ENCODE data around the gene FLT3. TPM values are rescaled to one million over a fixed set of nuclear protein-coding genes. Genes with fewer than 3 reads are reported as not detected.
A peak's percentile ranks its signal among the peaks of the same experiment; 100 is the strongest.
"Not testable (repeated sequence)": the region's sequence is repeated elsewhere in the genome, so short reads cannot be mapped to it uniquely, and the experiment has no call there.

FLT3 gene
- total RNA-seq = not detected

- Mint-ChIP-seq H3K27ac (no peak within 1 kb of the TSS), H3K4me3 (peak within 1 kb of the TSS; percentile 56), H3K27me3 (peaks cover 51% of the 10 kb centered on the region), H3K4me1 (ENCODE audit: low read depth) (peaks cover 8% of the 10 kb centered on the region), H3K9me3 (no peaks in the 10 kb centered on the region), H3K36me3 (ENCODE audit: low read depth) (no peaks in the 10 kb centered on the region)
- intact Hi-C loops (cut with micrococcal nuclease) = no loop called here
- POLR2A ChIA-PET = no interaction called here
- no peak for TF ChIP-seq CTCF (IDR thresholded peaks at IDR 0.05)
- ATAC-seq (peak; percentile 85), DNase-seq (peak; percentile 56)
- CTCF ChIA-PET = no interaction called here
These were observed at the start of gene FLT3 for GRCh38 chr13:28100150-28101121. Gene FLT3 (minus strand): TSS chr13:28100576. CDS start chr13:28100510, 66 bp downstream.

GRCh38 chr13:28147495-28147894 lies 47.1 kb upstream of the FLT3 start:
- TF ChIP-seq CTCF (IDR thresholded peaks at IDR 0.05) = no peak
- ATAC-seq (peak; percentile 65), DNase-seq (no peak)
- Mint-ChIP-seq H3K27me3 (no peaks in the 10 kb centered on the region), H3K4me3 (no peak overlapping the region), H3K36me3 (ENCODE audit: low read depth) (peaks cover 23% of the 10 kb centered on the region), H3K4me1 (ENCODE audit: low read depth) (peaks cover 57% of the 10 kb centered on the region), H3K27ac (no peak overlapping the region), H3K9me3 (no peaks in the 10 kb centered on the region)
- intact Hi-C loops (cut with micrococcal nuclease) = no loop called here
- POLR2A ChIA-PET = interaction anchor here (0.6 to 1.1 kb wide), 2 partner anchors 10 to 319 kb away, joined by 3 read pairs; no protein-coding TSS in a partner anchor
- CTCF ChIA-PET = interaction anchor here (0.6 kb wide), 1 partner anchor 177 kb away, joined by 4 read pairs; no protein-coding TSS in a partner anchor

GRCh38 chr13:28145049-28145448 lies 44.7 kb upstream of the FLT3 start:
- intact Hi-C loops (cut with micrococcal nuclease) = no loop called here
- no peak for TF ChIP-seq CTCF (IDR thresholded peaks at IDR 0.05)
- Mint-ChIP-seq H3K27ac (no peak overlapping the region), H3K4me1 (ENCODE audit: low read depth) (peaks cover 65% of the 10 kb centered on the region), H3K36me3 (ENCODE audit: low read depth) (peaks cover 17% of the 10 kb centered on the region), H3K27me3 (no peaks in the 10 kb centered on the region), H3K9me3 (no peaks in the 10 kb centered on the region), H3K4me3 (no peak overlapping the region)
- ATAC-seq (no peak), DNase-seq (no peak)
- ChIA-PET CTCF (interaction anchor here (0.6 kb wide), 1 partner anchor 11 kb away, joined by 3 read pairs; no protein-coding TSS in a partner anchor), POLR2A (interaction anchor here (0.6 kb wide), 1 partner anchor 44 kb away, joined by 3 read pairs; no protein-coding TSS in a partner anchor)

- H3K9me3 Mint-ChIP-seq; POLR2A ChIA-PET; H3K27me3 Mint-ChIP-seq; intact Hi-C loops (cut with micrococcal nuclease); DNase-seq; ATAC-seq: not testable (repeated sequence)
- Mint-ChIP-seq H3K4me3 (peak overlapping the region; percentile 44), H3K4me1 (ENCODE audit: low read depth) (peaks cover 45% of the 10 kb centered on the region), H3K27ac (peak overlapping the region; percentile 14), H3K36me3 (ENCODE audit: low read depth) (peaks cover 13% of the 10 kb centered on the region)
- CTCF ChIA-PET = interaction anchor here (0.8 kb wide), 1 partner anchor 105 kb away, joined by 3 read pairs; no protein-coding TSS in a partner anchor
These were observed 41.2 kb upstream of the FLT3 start for GRCh38 chr13:28141542-28141941.

GRCh38 chr13:28140433-28141125 lies 40.2 kb upstream of the FLT3 start:
- intact Hi-C loops (cut with micrococcal nuclease) = no loop called here
- H3K27me3 Mint-ChIP-seq = no peaks in the 10 kb centered on the region
- no peak for TF ChIP-seq CTCF (IDR thresholded peaks at IDR 0.05)
- ATAC-seq (no peak), DNase-seq (no peak)
- CTCF ChIA-PET = interaction anchor here (1.6 kb wide), 1 partner anchor 13 kb away, joined by 3 read pairs; no protein-coding TSS in a partner anchor
- peaks cover 43% of the 10 kb centered on the region for H3K4me1 Mint-ChIP-seq (ENCODE audit: low read depth)
- peak overlapping the region; percentile 87 for H3K27ac Mint-ChIP-seq
- no peaks in the 10 kb centered on the region for H3K9me3 Mint-ChIP-seq
- H3K4me3 Mint-ChIP-seq = peak overlapping the region; percentile 91
- POLR2A ChIA-PET = interaction anchor here (0.7 to 1.6 kb wide), 2 partner anchors 13 to 95 kb away, joined by 3 to 5 read pairs; no protein-coding TSS in a partner anchor
- H3K36me3 Mint-ChIP-seq (ENCODE audit: low read depth) = peaks cover 14% of the 10 kb centered on the region
